B cell (primary cell): ENCODE results near the gene HS3ST5. TPM values are rescaled to one million over a fixed set of nuclear protein-coding genes. Genes with fewer than 3 reads are reported as not detected.
"Not testable (repeated sequence)": the region's sequence is repeated elsewhere in the genome, so short reads cannot be mapped to it uniquely, and the experiment has no call there.

Source experiments
- ATAC-seq: fragments of 200-7000 bp; cut with Tn5 transposase; one replicate; pipeline ENCODE4 v1.10.0; 2021; ENCODE audit warnings: low read depth, mild to moderate bottlenecking, moderate number of reproducible peaks, moderate library complexity
- CTCF ChIA-PET: fragments of 350-600 bp; sonication (Branson Sonifier 250); formaldehyde crosslinking; loops from one replicate; lab custom pipeline; 2021; ENCODE audit warnings: antibody characterized with exemption, inconsistent platforms; lab: Charles Lee
- POLR2A ChIA-PET: fragments of 350-600 bp; sonication (Branson Sonifier 250); formaldehyde crosslinking; loops from one replicate; lab custom pipeline; 2021; ENCODE audit warnings: antibody characterized with exemption; lab: Charles Lee
- DNase-seq: peaks from one replicate; pipeline ENCODE4 v3.0.0; 2013
- H2AFZ ChIP-seq: 2 replicates; pipeline ENCODE4 v1.6.1; 2012; ENCODE audit warnings: mild to moderate bottlenecking, low read depth, low read length; ENCODE audit not compliant: insufficient read depth, poor library complexity, severe bottlenecking
- H3K27ac ChIP-seq, 2 donors: 1 replicate in 1 of 2; 2 replicates in 1 of 2; pipeline ENCODE4 v1.5.1; 2012 to 2013; ENCODE audit warnings: low read length in 2 of 2, mild to moderate bottlenecking in 2 of 2, moderate library complexity in 1 of 2
- H3K27me3 ChIP-seq, 4 experiments: fragments of 200-600 bp in 1 of 4; sonication (generic) in 1 of 4; replicated peaks in 1 of 4; 1 replicate in 2 of 4; 2 replicates in 2 of 4; pipeline versions ENCODE4 v1.6.1 to v1.7.0; 2013 to 2016; ENCODE audit warnings: low read length in 3 of 4, mild to moderate bottlenecking in 2 of 4, mixed read lengths in 1 of 4, moderate library complexity in 1 of 4; ENCODE audit not compliant: insufficient read depth in 4 of 4, control insufficient read depth in 3 of 4; ENCODE audit errors: control extremely low read depth in 1 of 4
- H3K36me3 ChIP-seq, 2 experiments: replicated peaks in 1 of 2; 1 replicate in 1 of 2; 2 replicates in 1 of 2; pipeline versions ENCODE4 v1.6.1 to v1.7.1; 2013; ENCODE audit warnings: low read length in 1 of 2; ENCODE audit not compliant: insufficient read depth in 2 of 2, control insufficient read depth in 1 of 2; ENCODE audit errors: control extremely low read depth in 1 of 2, extremely low read depth in 1 of 2
- H3K4me1 ChIP-seq, 2 donors: fragments of 200-600 bp in 1 of 2; sonication (generic) in 1 of 2; 1 replicate in 1 of 2; 2 replicates in 1 of 2; pipeline versions ENCODE4 v1.5.1 to v1.6.1; 2013 to 2017; ENCODE audit warnings: low read length in 2 of 2; ENCODE audit not compliant: control insufficient read depth in 2 of 2, insufficient read depth in 2 of 2
- H3K4me2 ChIP-seq: replicated peaks from 2 replicates; pipeline ENCODE3; 2012; ENCODE audit warnings: mild to moderate bottlenecking, low read depth, low read length; ENCODE audit not compliant: poor library complexity, severe bottlenecking
- H3K4me3 ChIP-seq, 5 experiments: fragments of 200-600 bp in 1 of 5; sonication (generic) in 1 of 5; 1 replicate in 3 of 5; 2 replicates in 2 of 5; pipeline versions ENCODE4 v1.5.1 to v1.7.0; 2011 to 2016; ENCODE audit warnings: low read length in 4 of 5, mild to moderate bottlenecking in 4 of 5, low read depth in 2 of 5, control low read depth in 1 of 5, moderate library complexity in 1 of 5; ENCODE audit not compliant: insufficient read depth in 1 of 5; ENCODE audit errors: control extremely low read depth in 1 of 5, extremely low read depth in 1 of 5
- H3K79me2 ChIP-seq: fragments of 200-600 bp; sonication (generic); one replicate; pipeline ENCODE4 v1.6.0; 2016; ENCODE audit warnings: low read length; ENCODE audit not compliant: control insufficient read depth, insufficient read depth
- H3K9ac ChIP-seq: fragments of 200-600 bp; sonication (generic); 2 replicates; pipeline ENCODE4 v1.6.1; 2017; ENCODE audit warnings: mild to moderate bottlenecking, low read length, moderate library complexity
- H3K9me3 ChIP-seq, 3 donors: one replicate each; pipeline versions ENCODE4 v1.6.1 to v1.7.1; 2013; ENCODE audit warnings: low read length in 2 of 3; ENCODE audit not compliant: control insufficient read depth in 2 of 3, insufficient read depth in 1 of 3; ENCODE audit errors: control extremely low read depth in 1 of 3
- H4K20me1 ChIP-seq: 2 replicates; pipeline ENCODE4 v1.6.0; 2012; ENCODE audit warnings: mild to moderate bottlenecking, low read length; ENCODE audit not compliant: insufficient read depth, control insufficient read depth, poor library complexity, severe bottlenecking
- H3K27ac Mint-ChIP-seq: one replicate; pipeline ENCODE4 v1.8.0; 2021; ENCODE audit warnings: mixed read lengths
- H3K27me3 Mint-ChIP-seq: one replicate; pipeline ENCODE4 v1.8.0; 2021; ENCODE audit warnings: mixed read lengths
- H3K4me1 Mint-ChIP-seq: one replicate; pipeline ENCODE4 v1.8.0; 2021; ENCODE audit warnings: mixed read lengths
- H3K4me3 Mint-ChIP-seq: one replicate; pipeline ENCODE4 v1.8.0; 2021; ENCODE audit warnings: mixed read lengths
- H3K9me3 Mint-ChIP-seq: one replicate; pipeline ENCODE4 v1.8.0; 2022; ENCODE audit warnings: mixed read lengths; ENCODE audit not compliant: insufficient read depth
- EZH2 ChIP-seq: IDR thresholded peaks from 2 replicates; pipeline ENCODE4 v1.6.1; 2012; ENCODE audit warnings: borderline replicate concordance, low read depth, mild to moderate bottlenecking, moderate library complexity, low read length; ENCODE audit not compliant: insufficient read depth, poor library complexity, severe bottlenecking
- WGBS: methylation state at CpG from one replicate; pipeline ENCODE4 v1.1.5; 2013; ENCODE audit warnings: missing lambda C conversion rate; ENCODE audit not compliant: insufficient coverage; 5-methylcytosine and 5-hydroxymethylcytosine counted together
- intact Hi-C: fragments of 100-400 bp; cut with micrococcal nuclease; formaldehyde crosslinking; loops from one replicate; pipeline ENCODE4 v1.10.0; 2022
- polyA plus RNA-seq: library from polyadenylated mRNA; depleted of rRNA; stranded (reverse); fragments of >200 nt; gene quantifications from 2 replicates; pipeline ENCODE4 v1.2.3, GENCODE V29; 2012
- total RNA-seq, 2 donors: library from RNA; stranded (reverse); fragments of 120-200 nt in 1 of 2; gene quantifications; 1 replicate in 1 of 2; 2 replicates in 1 of 2; pipeline versions ENCODE4 v1.2.3 to v1.2.4, GENCODE V29; 2013 to 2022
- TF ChIP-seq, protein P1 (sequence below): fragments of 200-600 bp; IDR thresholded peaks from one replicate; pipeline ENCODE4 v1.8.0; 2022; ENCODE audit warnings: antibody characterized with exemption, mild to moderate bottlenecking

Gene HS3ST5
- total and polyA plus RNA-seq, 2 donors (not counting 1 experiment from before 2014, with no cell fraction given), result not detected

GRCh38 chr6:114014106-114014505 is 328.7 kb downstream of the HS3ST5 start:
- H3K79me2 ChIP-seq, H3K4me2 ChIP-seq, H3K4me3 Mint-ChIP-seq, H3K27me3 ChIP-seq, CTCF ChIA-PET, H2AFZ ChIP-seq, H3K9me3 ChIP-seq, H3K27ac Mint-ChIP-seq, H3K27me3 Mint-ChIP-seq, DNase-seq, H3K9me3 Mint-ChIP-seq, H3K4me1 Mint-ChIP-seq, POLR2A ChIA-PET, H3K4me3 ChIP-seq, H3K27ac ChIP-seq, H4K20me1 ChIP-seq, H3K4me1 ChIP-seq, ATAC-seq, H3K9ac ChIP-seq, intact Hi-C loops, H3K36me3 ChIP-seq: not testable (repeated sequence)
- WGBS, result 96% methylated on average over 2 of the region's 2 CpGs

DNA sequence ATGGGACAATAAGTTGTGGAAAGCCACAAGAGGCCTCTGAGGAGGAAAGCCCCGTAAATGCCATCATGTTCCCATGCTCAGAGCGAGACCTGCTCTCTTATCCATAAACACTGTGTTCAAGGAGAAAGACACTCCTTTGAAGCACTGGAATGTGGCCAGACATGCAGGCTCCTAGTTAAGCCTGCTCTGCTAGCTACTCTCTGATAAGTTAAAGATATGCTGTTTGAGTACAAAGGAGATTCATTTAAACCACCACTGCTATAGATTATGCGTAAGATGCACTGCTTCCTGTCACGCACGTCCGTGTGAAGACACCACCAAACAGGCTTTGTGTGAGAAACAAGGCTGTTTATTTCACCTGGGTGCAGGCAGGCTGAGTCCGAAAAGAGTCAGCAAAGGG is 331.3 kb downstream of the HS3ST5 start:
- intact Hi-C loops, CTCF ChIA-PET, H3K4me3 ChIP-seq, H3K36me3 ChIP-seq, H3K79me2 ChIP-seq, H4K20me1 ChIP-seq, H3K4me3 Mint-ChIP-seq, H3K27me3 ChIP-seq, POLR2A ChIA-PET, H2AFZ ChIP-seq, DNase-seq, H3K27ac ChIP-seq, H3K9ac ChIP-seq, H3K4me1 ChIP-seq, H3K4me2 ChIP-seq, H3K9me3 ChIP-seq, H3K27ac Mint-ChIP-seq, ATAC-seq, H3K4me1 Mint-ChIP-seq, H3K9me3 Mint-ChIP-seq: not testable (repeated sequence)
- H3K27me3 Mint-ChIP-seq, result peaks cover 25% of the 10 kb centered on the region
- 93% methylated on average over 6 of the region's 7 CpGs for WGBS

GRCh38 chr6:114010540-114010939 is 332.3 kb downstream of the HS3ST5 start:
- no peaks in the 10 kb centered on the region for H4K20me1 ChIP-seq
- H3K4me1 ChIP-seq, result no peaks in the 10 kb centered on the region
- no peaks in the 10 kb centered on the region for H3K79me2 ChIP-seq
- H3K27me3 Mint-ChIP-seq, result peaks cover 27% of the 10 kb centered on the region
- no peaks in the 10 kb centered on the region for H3K4me1 Mint-ChIP-seq
- no peaks in the 10 kb centered on the region for H3K36me3 ChIP-seq
- intact Hi-C loops, result no loop called here
- H3K9me3 Mint-ChIP-seq, result no peaks in the 10 kb centered on the region
- H3K4me2 ChIP-seq, result no peak overlapping the region
- H3K27me3 ChIP-seq, result peaks cover 0 to 10% (median 1%) of the 10 kb centered on the region in 4 experiments
- no peak overlapping the region for H3K27ac Mint-ChIP-seq
- no peak overlapping the region for H3K9ac ChIP-seq
- no peaks in the 10 kb centered on the region for H3K9me3 ChIP-seq
- DNase-seq, result no peak
- TF ChIP-seq, protein P1, sequence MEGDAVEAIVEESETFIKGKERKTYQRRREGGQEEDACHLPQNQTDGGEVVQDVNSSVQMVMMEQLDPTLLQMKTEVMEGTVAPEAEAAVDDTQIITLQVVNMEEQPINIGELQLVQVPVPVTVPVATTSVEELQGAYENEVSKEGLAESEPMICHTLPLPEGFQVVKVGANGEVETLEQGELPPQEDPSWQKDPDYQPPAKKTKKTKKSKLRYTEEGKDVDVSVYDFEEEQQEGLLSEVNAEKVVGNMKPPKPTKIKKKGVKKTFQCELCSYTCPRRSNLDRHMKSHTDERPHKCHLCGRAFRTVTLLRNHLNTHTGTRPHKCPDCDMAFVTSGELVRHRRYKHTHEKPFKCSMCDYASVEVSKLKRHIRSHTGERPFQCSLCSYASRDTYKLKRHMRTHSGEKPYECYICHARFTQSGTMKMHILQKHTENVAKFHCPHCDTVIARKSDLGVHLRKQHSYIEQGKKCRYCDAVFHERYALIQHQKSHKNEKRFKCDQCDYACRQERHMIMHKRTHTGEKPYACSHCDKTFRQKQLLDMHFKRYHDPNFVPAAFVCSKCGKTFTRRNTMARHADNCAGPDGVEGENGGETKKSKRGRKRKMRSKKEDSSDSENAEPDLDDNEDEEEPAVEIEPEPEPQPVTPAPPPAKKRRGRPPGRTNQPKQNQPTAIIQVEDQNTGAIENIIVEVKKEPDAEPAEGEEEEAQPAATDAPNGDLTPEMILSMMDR, result no peak
- no peak for TF ChIP-seq EZH2
- H2AFZ ChIP-seq, result no peak overlapping the region
- ChIA-PET CTCF (no interaction called here), POLR2A (no interaction called here)
- no peak overlapping the region for H3K4me3 Mint-ChIP-seq
- no peak for ATAC-seq
- WGBS, result 80% methylated on average over 1 of the region's 2 CpGs
- no peak overlapping the region for H3K27ac ChIP-seq
- H3K4me3 ChIP-seq, result no peak overlapping the region
